HCT116 (cell line): Measurements from ENCODE around the gene OR52N5. TPM values are rescaled to one million over a fixed set of nuclear protein-coding genes. Genes with fewer than 3 reads are reported as not detected.

Experiments used
- ATAC-seq: fragments of 200-7000 bp; cut with Tn5 transposase; 2 replicates; pipeline ENCODE4 v1.9.1; 2020; ENCODE audit warnings: mild to moderate bottlenecking, moderate library complexity
- BruUV-seq: library from RNA; stranded (reverse); fragments of 400-500 nt; replicated peaks from 2 replicates; lab custom pipeline; 2021; lab: Mats Ljungman, UMichigan
- CTCF ChIA-PET: fragments of 300-600 bp; sonication (Branson Sonifier 250); formaldehyde crosslinking; loops from one replicate; lab custom pipeline; 2021; ENCODE audit warnings: antibody characterized with exemption; lab: Charles Lee
- POLR2A ChIA-PET: fragments of 300-600, 350-600 bp; sonication (Branson Sonifier 250); formaldehyde crosslinking; loops from one replicate; lab custom pipeline; 2021; ENCODE audit warnings: antibody characterized with exemption; lab: Charles Lee
- RAD21 ChIA-PET, 2 experiments: fragments of 300-600 bp; sonication (Branson Sonifier 250); formaldehyde crosslinking; loops; one replicate each; lab custom pipeline; 2023; ENCODE audit warnings: low total read pairs in 2 of 2; ENCODE audit not compliant: uncharacterized antibody in 2 of 2, unreplicated experiment in 2 of 2, low non-redundant PET in 1 of 2; lab: Charles Lee
- DNase-seq: peaks from one replicate; pipeline ENCODE4 v3.0.0-alpha.2; 2010; ENCODE audit warnings: low read depth, low spot score
- H2AFZ ChIP-seq: fragments of 200-600 bp; shearing (Covaris generic), sonication (generic); 2 replicates; pipeline ENCODE4 v1.6.1; 2017; ENCODE audit warnings: low read depth, mixed run types, mixed read lengths, antibody characterized with exemption, low read length; ENCODE audit not compliant: poor library complexity, severe bottlenecking
- H3K27ac ChIP-seq: 2 replicates; pipeline ENCODE4 v1.5.1; 2012; ENCODE audit warnings: low read depth, low read length
- H3K27me3 ChIP-seq: fragments of 200-600 bp; sonication (generic); 2 replicates; pipeline ENCODE4 v1.6.1; 2016; ENCODE audit warnings: mixed run types, low read length, mixed read lengths; ENCODE audit not compliant: insufficient read depth
- H3K36me3 ChIP-seq, 2 experiments: fragments of 200-500 bp in 1 of 2; fragments of 200-600 bp in 1 of 2; sonication (Bioruptor generic) in 1 of 2; sonication (generic) in 1 of 2; 2 replicates each; pipeline versions ENCODE4 v1.5.1 to v1.6.1; 2014 to 2016; ENCODE audit warnings: low read length in 2 of 2, inconsistent platforms in 1 of 2, mixed read lengths in 1 of 2, mixed run types in 1 of 2; ENCODE audit not compliant: insufficient read depth in 2 of 2, control insufficient read depth in 1 of 2
- H3K4me1 ChIP-seq, 2 experiments: fragments of 200-600 bp in 1 of 2; sonication (generic) in 1 of 2; 2 replicates each; pipeline versions ENCODE4 v1.5.1 to v1.6.1; 2012 to 2017; ENCODE audit warnings: low read length in 2 of 2, inconsistent platforms in 1 of 2, mild to moderate bottlenecking in 1 of 2, mixed read lengths in 1 of 2, mixed run types in 1 of 2, moderate library complexity in 1 of 2; ENCODE audit not compliant: insufficient read depth in 2 of 2, control insufficient read depth in 1 of 2
- H3K4me2 ChIP-seq: fragments of 200-600 bp; sonication (generic); 2 replicates; pipeline ENCODE4 v1.6.1; 2017; ENCODE audit warnings: mixed run types, low read length, mixed read lengths
- H3K4me3 ChIP-seq, 2 experiments: fragments of 200-600 bp in 1 of 2; sonication (generic) in 1 of 2; replicated peaks in 1 of 2; 2 replicates each; pipeline ENCODE4 v1.5.1; 2011 to 2016; ENCODE audit warnings: low read length in 2 of 2, control low read depth in 1 of 2, low read depth in 1 of 2, mild to moderate bottlenecking in 1 of 2, mixed read lengths in 1 of 2, mixed run types in 1 of 2
- H3K79me2 ChIP-seq: fragments of 200-600 bp; sonication (generic); 2 replicates; pipeline ENCODE4 v1.6.1; 2017; ENCODE audit warnings: mild to moderate bottlenecking, mixed run types, low read length, moderate library complexity, mixed read lengths; ENCODE audit not compliant: insufficient read depth
- H3K9ac ChIP-seq: fragments of 200-600 bp; sonication (generic); 2 replicates; pipeline ENCODE4 v1.6.1; 2016; ENCODE audit warnings: low read length, mixed read lengths
- H3K9me2 ChIP-seq: fragments of 200-600 bp; sonication (generic), shearing (Covaris generic); 2 replicates; pipeline ENCODE4 v1.6.1; 2017; ENCODE audit warnings: mixed run types, mild to moderate bottlenecking, moderate library complexity; ENCODE audit not compliant: insufficient read depth
- H3K9me3 ChIP-seq, 2 experiments: fragments of 200-500 bp in 1 of 2; fragments of 200-600 bp in 1 of 2; sonication (Bioruptor generic) in 1 of 2; sonication (generic) in 1 of 2; 2 replicates each; pipeline ENCODE4 v1.6.1; 2014 to 2017; ENCODE audit warnings: low read length in 2 of 2, mixed read lengths in 2 of 2, inconsistent platforms in 1 of 2, low read depth in 1 of 2, mild to moderate bottlenecking in 1 of 2, mixed run types in 1 of 2, moderate library complexity in 1 of 2; ENCODE audit not compliant: control insufficient read depth in 1 of 2, insufficient read depth in 1 of 2
- H4K20me1 ChIP-seq: fragments of 200-600 bp; sonication (generic), shearing (Covaris generic); 2 replicates; pipeline ENCODE4 v1.6.1; 2017; ENCODE audit warnings: mixed run types, mild to moderate bottlenecking, moderate library complexity; ENCODE audit not compliant: insufficient read depth
- ATF3 ChIP-seq: IDR thresholded peaks from 2 replicates; pipeline ENCODE4 v1.6.1; 2012
- CBX3 ChIP-seq: IDR thresholded peaks from 2 replicates; pipeline ENCODE4 v1.6.1; 2012; ENCODE audit warnings: low read depth
- EGR1 ChIP-seq: IDR thresholded peaks from 2 replicates; pipeline ENCODE4 v1.6.1; 2012; ENCODE audit warnings: low read depth
- EZH2 ChIP-seq: fragments of 200-600 bp; sonication (generic); IDR thresholded peaks from 2 replicates; pipeline ENCODE4 v1.6.1; 2017; ENCODE audit warnings: antibody characterized with exemption, mixed run types
- EZH2phosphoT487 ChIP-seq: fragments of 200-600 bp; IDR thresholded peaks from 2 replicates; pipeline ENCODE4 v1.6.1; 2018; ENCODE audit warnings: antibody characterized with exemption, borderline replicate concordance
- FOSL1 ChIP-seq: IDR thresholded peaks from 2 replicates; pipeline ENCODE4 v1.6.1; 2012; ENCODE audit warnings: low read depth
- JUND ChIP-seq: IDR thresholded peaks from 2 replicates; pipeline ENCODE4 v1.6.1; 2012
- POLR2AphosphoS5 ChIP-seq: IDR thresholded peaks from 2 replicates; pipeline ENCODE4 v1.6.1; 2011; ENCODE audit warnings: mild to moderate bottlenecking, low read depth, low read length, moderate library complexity
- SIN3A ChIP-seq: IDR thresholded peaks from 2 replicates; pipeline ENCODE4 v1.6.1; 2012; ENCODE audit warnings: low read depth
- SP1 ChIP-seq: IDR thresholded peaks from 2 replicates; pipeline ENCODE4 v1.6.1; 2012; ENCODE audit warnings: low read depth
- SRF ChIP-seq: IDR thresholded peaks from 2 replicates; pipeline ENCODE4 v1.6.1; 2012; ENCODE audit warnings: low read depth
- ZNF274 ChIP-seq: fragments of 200-500 bp; sonication (Bioruptor generic); IDR thresholded peaks from 2 replicates; pipeline ENCODE4 v1.6.1; 2014; ENCODE audit warnings: mild to moderate bottlenecking, low read depth, low read length, inconsistent platforms
- intact Hi-C: fragments of 100-400 bp; cut with micrococcal nuclease; formaldehyde crosslinking; loops from 2 replicates; pipeline ENCODE4 v1.10.0; 2022
- total RNA-seq: library from RNA; stranded (reverse); gene quantifications from one replicate; pipeline ENCODE4 v1.2.1, GENCODE V29; 2021; ENCODE audit not compliant: unreplicated experiment
- TF ChIP-seq, protein P1 (sequence below): IDR thresholded peaks from 2 replicates; pipeline ENCODE4 v1.6.1; 2012; ENCODE audit warnings: low read depth
- TF ChIP-seq, protein P2 (sequence below), 3 experiments: fragments of 200-600 bp in 1 of 3; sonication (generic) in 1 of 3; IDR thresholded peaks in 2 of 3; conservative IDR thresholded peaks in 1 of 3; 2 replicates each; pipeline ENCODE4 v1.5.1; 2012 to 2017; ENCODE audit warnings: low read depth in 2 of 3, low read length in 2 of 3, antibody characterized with exemption in 1 of 3, borderline replicate concordance in 1 of 3, control low read depth in 1 of 3, mild to moderate bottlenecking in 1 of 3, mixed read lengths in 1 of 3, mixed run types in 1 of 3, moderate library complexity in 1 of 3; ENCODE audit not compliant: insufficient read depth in 1 of 3
- TF ChIP-seq, protein P3 (sequence below): IDR thresholded peaks from 2 replicates; pipeline ENCODE4 v1.6.1; 2012

Gene OR52N5
- total RNA-seq, 1 experiment from 2014 or later, result not detected

DNA sequence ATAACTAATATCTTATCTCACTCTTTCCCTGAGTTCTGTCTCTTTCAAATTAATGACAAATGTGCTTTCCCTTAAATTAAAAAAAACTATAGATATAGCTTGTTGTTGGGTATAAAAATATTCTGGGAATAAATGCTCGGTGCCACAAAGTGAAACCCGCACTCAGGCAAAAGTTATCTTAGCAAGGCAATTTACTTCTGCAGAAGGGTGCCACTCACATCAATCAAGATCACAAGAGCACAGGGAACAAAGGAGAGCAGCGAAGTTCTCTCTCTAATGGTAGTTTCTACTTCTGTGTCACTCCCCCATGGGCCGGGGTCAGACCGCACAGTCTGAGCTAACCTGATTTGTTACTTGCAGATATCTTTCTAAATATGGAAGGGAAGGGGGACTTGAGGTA, 20.8 kb upstream of the OR52N5 start:
- RAD21 ChIA-PET, result no interaction called here
- H2AFZ ChIP-seq, result no peak overlapping the region
- intact Hi-C loops, result no loop called here

DNA sequence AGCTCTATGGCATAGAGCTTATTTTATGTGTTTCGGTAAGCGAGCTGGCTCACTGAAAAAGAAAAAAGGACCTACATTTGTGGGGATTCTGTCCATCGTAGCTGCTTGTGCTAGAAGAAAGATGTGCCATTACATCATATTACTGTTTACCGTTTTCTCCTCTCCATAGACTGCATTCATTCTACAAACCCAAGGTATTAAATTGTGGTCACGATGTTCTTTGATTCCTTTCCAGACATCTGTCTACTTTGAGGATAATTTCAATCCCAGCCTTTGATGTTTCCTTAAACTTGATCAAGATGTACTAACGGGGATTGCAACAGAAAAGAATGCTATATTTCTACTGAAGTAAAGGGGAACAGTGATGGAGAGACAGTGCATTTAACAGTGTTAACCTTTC, 13.4 kb upstream of the OR52N5 start:
- no peak for DNase-seq
- Histone ChIP-seq H3K4me3 (no peak overlapping the region), H3K4me1 (no peaks in the 10 kb centered on the region), H3K79me2 (no peaks in the 10 kb centered on the region), H3K4me2 (no peak overlapping the region), H3K27me3 (peaks cover 53% of the 10 kb centered on the region), H3K36me3 (no peaks in the 10 kb centered on the region), H4K20me1 (no peaks in the 10 kb centered on the region), H2AFZ (no peak overlapping the region), H3K27ac (no peak overlapping the region), H3K9me3 (no peaks in the 10 kb centered on the region), H3K9ac (no peak overlapping the region), H3K9me2 (no peaks in the 10 kb centered on the region)
- no peak for ATAC-seq
- intact Hi-C loops, result loop anchor here (5.0 kb wide), 1 partner anchor 54 kb away; no protein-coding TSS in a partner anchor
- POLR2A ChIA-PET, result no interaction called here
- CTCF ChIA-PET, result interaction anchor here (1.0 kb wide), 1 partner anchor 8 kb away, joined by 3 read pairs; no protein-coding TSS in a partner anchor
- no TSS peak for BruUV-seq
- RAD21 ChIA-PET, result no interaction called here
- no peak for TF ChIP-seq EGR1
- TF ChIP-seq CBX3, result no peak
- no peak for TF ChIP-seq SRF
- TF ChIP-seq, protein P1, sequence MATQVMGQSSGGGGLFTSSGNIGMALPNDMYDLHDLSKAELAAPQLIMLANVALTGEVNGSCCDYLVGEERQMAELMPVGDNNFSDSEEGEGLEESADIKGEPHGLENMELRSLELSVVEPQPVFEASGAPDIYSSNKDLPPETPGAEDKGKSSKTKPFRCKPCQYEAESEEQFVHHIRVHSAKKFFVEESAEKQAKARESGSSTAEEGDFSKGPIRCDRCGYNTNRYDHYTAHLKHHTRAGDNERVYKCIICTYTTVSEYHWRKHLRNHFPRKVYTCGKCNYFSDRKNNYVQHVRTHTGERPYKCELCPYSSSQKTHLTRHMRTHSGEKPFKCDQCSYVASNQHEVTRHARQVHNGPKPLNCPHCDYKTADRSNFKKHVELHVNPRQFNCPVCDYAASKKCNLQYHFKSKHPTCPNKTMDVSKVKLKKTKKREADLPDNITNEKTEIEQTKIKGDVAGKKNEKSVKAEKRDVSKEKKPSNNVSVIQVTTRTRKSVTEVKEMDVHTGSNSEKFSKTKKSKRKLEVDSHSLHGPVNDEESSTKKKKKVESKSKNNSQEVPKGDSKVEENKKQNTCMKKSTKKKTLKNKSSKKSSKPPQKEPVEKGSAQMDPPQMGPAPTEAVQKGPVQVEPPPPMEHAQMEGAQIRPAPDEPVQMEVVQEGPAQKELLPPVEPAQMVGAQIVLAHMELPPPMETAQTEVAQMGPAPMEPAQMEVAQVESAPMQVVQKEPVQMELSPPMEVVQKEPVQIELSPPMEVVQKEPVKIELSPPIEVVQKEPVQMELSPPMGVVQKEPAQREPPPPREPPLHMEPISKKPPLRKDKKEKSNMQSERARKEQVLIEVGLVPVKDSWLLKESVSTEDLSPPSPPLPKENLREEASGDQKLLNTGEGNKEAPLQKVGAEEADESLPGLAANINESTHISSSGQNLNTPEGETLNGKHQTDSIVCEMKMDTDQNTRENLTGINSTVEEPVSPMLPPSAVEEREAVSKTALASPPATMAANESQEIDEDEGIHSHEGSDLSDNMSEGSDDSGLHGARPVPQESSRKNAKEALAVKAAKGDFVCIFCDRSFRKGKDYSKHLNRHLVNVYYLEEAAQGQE, result no peak
- no peak for TF ChIP-seq SIN3A
- TF ChIP-seq JUND, result no peak
- no peak for TF ChIP-seq ATF3
- no peak for TF ChIP-seq POLR2AphosphoS5
- TF ChIP-seq ZNF274, result no peak
- TF ChIP-seq SP1, result no peak
- no peak for TF ChIP-seq EZH2phosphoT487

More for the DNA sequence above, 20.8 kb upstream of the OR52N5 start:
- Histone ChIP-seq H3K4me3 (no peak overlapping the region), H3K27me3 (peaks cover 67% of the 10 kb centered on the region), H3K79me2 (no peaks in the 10 kb centered on the region), H3K36me3 (no peaks in the 10 kb centered on the region), H3K27ac (no peak overlapping the region), H3K9ac (no peak overlapping the region), H3K4me1 (peaks cover 0 to 4% of the 10 kb centered on the region in 2 experiments; a peak in 1 of 4 replicates), H3K4me2 (no peak overlapping the region), H3K9me3 (no peaks in the 10 kb centered on the region), H3K9me2 (no peaks in the 10 kb centered on the region), H4K20me1 (no peaks in the 10 kb centered on the region)
- POLR2A ChIA-PET, result no interaction called here
- DNase-seq, result no peak
- TF ChIP-seq, protein P2, sequence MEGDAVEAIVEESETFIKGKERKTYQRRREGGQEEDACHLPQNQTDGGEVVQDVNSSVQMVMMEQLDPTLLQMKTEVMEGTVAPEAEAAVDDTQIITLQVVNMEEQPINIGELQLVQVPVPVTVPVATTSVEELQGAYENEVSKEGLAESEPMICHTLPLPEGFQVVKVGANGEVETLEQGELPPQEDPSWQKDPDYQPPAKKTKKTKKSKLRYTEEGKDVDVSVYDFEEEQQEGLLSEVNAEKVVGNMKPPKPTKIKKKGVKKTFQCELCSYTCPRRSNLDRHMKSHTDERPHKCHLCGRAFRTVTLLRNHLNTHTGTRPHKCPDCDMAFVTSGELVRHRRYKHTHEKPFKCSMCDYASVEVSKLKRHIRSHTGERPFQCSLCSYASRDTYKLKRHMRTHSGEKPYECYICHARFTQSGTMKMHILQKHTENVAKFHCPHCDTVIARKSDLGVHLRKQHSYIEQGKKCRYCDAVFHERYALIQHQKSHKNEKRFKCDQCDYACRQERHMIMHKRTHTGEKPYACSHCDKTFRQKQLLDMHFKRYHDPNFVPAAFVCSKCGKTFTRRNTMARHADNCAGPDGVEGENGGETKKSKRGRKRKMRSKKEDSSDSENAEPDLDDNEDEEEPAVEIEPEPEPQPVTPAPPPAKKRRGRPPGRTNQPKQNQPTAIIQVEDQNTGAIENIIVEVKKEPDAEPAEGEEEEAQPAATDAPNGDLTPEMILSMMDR (IDR thresholded peaks at IDR 0.05 in 2 of 3, conservative IDR thresholded peaks at IDR 0.05 in 1 of 3; ENCODE audit: borderline replicate concordance in 1 of 3, insufficient read depth in 1 of 3, low read depth in 2 of 3, low read length in 2 of 3), result no peak
- TF ChIP-seq FOSL1 (no peak), EZH2 (no peak), JUND (no peak), ZNF274 (no peak), EGR1 (no peak), SP1 (no peak)
- TF ChIP-seq, protein P3, sequence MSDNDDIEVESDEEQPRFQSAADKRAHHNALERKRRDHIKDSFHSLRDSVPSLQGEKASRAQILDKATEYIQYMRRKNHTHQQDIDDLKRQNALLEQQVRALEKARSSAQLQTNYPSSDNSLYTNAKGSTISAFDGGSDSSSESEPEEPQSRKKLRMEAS, result no peak
- BruUV-seq, result no TSS peak
- ATAC-seq, result no peak
- CTCF ChIA-PET, result no interaction called here
